Liver (tissue), 9 donors: ENCODE measurements around the gene CAMK1D. TPM values are rescaled to one million over a fixed set of nuclear protein-coding genes. Genes with fewer than 3 reads are reported as not detected.

Experiments used
- DNase-seq: peaks from one replicate; pipeline ENCODE4 v3.0.0-alpha.2; 2017; ENCODE audit warnings: low spot score
- H3K27ac ChIP-seq, 2 donors: one replicate each; pipeline ENCODE4 v1.7.0; 2013; ENCODE audit warnings: inconsistent platforms in 2 of 2, low read length in 2 of 2, control low read depth in 1 of 2, low read depth in 1 of 2, mild to moderate bottlenecking in 1 of 2
- H3K27me3 ChIP-seq, 4 donors: one replicate each; pipeline versions ENCODE4 v1.6.1 to v1.7.0; 2013; ENCODE audit warnings: low read length in 3 of 4, inconsistent platforms in 1 of 4, mild to moderate bottlenecking in 1 of 4, moderate library complexity in 1 of 4; ENCODE audit not compliant: control insufficient read depth in 4 of 4, insufficient read depth in 4 of 4
- H3K36me3 ChIP-seq, 4 donors: one replicate each; pipeline versions ENCODE4 v1.6.1 to v1.7.0; 2013; ENCODE audit warnings: low read length in 3 of 4, mild to moderate bottlenecking in 3 of 4, low read depth in 1 of 4, moderate library complexity in 1 of 4; ENCODE audit not compliant: control insufficient read depth in 4 of 4, insufficient read depth in 3 of 4
- H3K4me1 ChIP-seq, 4 donors: one replicate each; pipeline versions ENCODE4 v1.6.1 to v1.7.0; 2013; ENCODE audit warnings: low read length in 3 of 4, mild to moderate bottlenecking in 3 of 4, moderate library complexity in 1 of 4; ENCODE audit not compliant: control insufficient read depth in 4 of 4, insufficient read depth in 4 of 4
- H3K4me3 ChIP-seq, 3 donors: one replicate each; pipeline versions ENCODE4 v1.6.1 to v1.7.0; 2013; ENCODE audit warnings: low read length in 3 of 3, control low read depth in 1 of 3, low read depth in 1 of 3, mild to moderate bottlenecking in 1 of 3
- H3K9ac ChIP-seq, 2 donors: one replicate each; pipeline ENCODE4 v1.7.0; 2013; ENCODE audit warnings: low read length in 2 of 2, mild to moderate bottlenecking in 2 of 2, moderate library complexity in 2 of 2, control low read depth in 1 of 2, low read depth in 1 of 2
- H3K9me3 ChIP-seq, 4 donors: one replicate each; pipeline versions ENCODE4 v1.6.1 to v1.7.0; 2013; ENCODE audit warnings: low read length in 3 of 4; ENCODE audit not compliant: control insufficient read depth in 4 of 4
- EGR1 ChIP-seq, 2 donors: IDR thresholded peaks; 2 replicates each; pipeline ENCODE4 v1.6.1; 2016 to 2018; ENCODE audit warnings: antibody characterized with exemption in 2 of 2, low read depth in 2 of 2
- FOXA1 ChIP-seq: IDR thresholded peaks from 2 replicates; pipeline ENCODE4 v1.6.1; 2016; ENCODE audit warnings: antibody characterized with exemption
- FOXA2 ChIP-seq: IDR thresholded peaks from 2 replicates; pipeline ENCODE4 v1.6.1; 2016; ENCODE audit warnings: antibody characterized with exemption
- GABPA ChIP-seq, 2 donors: IDR thresholded peaks in 1 of 2; conservative IDR thresholded peaks in 1 of 2; 2 replicates each; pipeline ENCODE4 v1.6.1; 2016; ENCODE audit warnings: antibody characterized with exemption in 2 of 2, mild to moderate bottlenecking in 1 of 2, moderate library complexity in 1 of 2
- HNF4A ChIP-seq, 2 donors: conservative IDR thresholded peaks; 2 replicates each; pipeline ENCODE4 v1.6.1; 2016; ENCODE audit warnings: antibody characterized with exemption in 2 of 2, mild to moderate bottlenecking in 2 of 2
- HNF4G ChIP-seq: IDR thresholded peaks from 2 replicates; pipeline ENCODE4 v1.6.1; 2016; ENCODE audit warnings: antibody characterized with exemption
- JUND ChIP-seq, 2 donors: IDR thresholded peaks; 2 replicates each; pipeline ENCODE4 v1.6.1; 2016; ENCODE audit warnings: antibody characterized with exemption in 2 of 2
- NR2F2 ChIP-seq: IDR thresholded peaks from 2 replicates; pipeline ENCODE4 v1.6.1; 2016; ENCODE audit warnings: antibody characterized with exemption
- RAD21 ChIP-seq, 2 donors: IDR thresholded peaks; 2 replicates each; pipeline ENCODE4 v1.6.1; 2016; ENCODE audit warnings: antibody characterized with exemption in 2 of 2, mild to moderate bottlenecking in 2 of 2
- RXRA ChIP-seq, 2 donors: IDR thresholded peaks; 2 replicates each; pipeline ENCODE4 v1.6.1; 2017 to 2018; ENCODE audit warnings: antibody characterized with exemption in 2 of 2, mild to moderate bottlenecking in 1 of 2
- SP1 ChIP-seq: IDR thresholded peaks from 2 replicates; pipeline ENCODE4 v1.6.1; 2018; ENCODE audit warnings: antibody characterized with exemption, mild to moderate bottlenecking
- TAF1 ChIP-seq: conservative IDR thresholded peaks from 2 replicates; pipeline ENCODE4 v1.6.1; 2016; ENCODE audit warnings: antibody characterized with exemption, mild to moderate bottlenecking
- YY1 ChIP-seq: IDR thresholded peaks from 2 replicates; pipeline ENCODE4 v1.6.1; 2016; ENCODE audit warnings: antibody characterized with exemption, mild to moderate bottlenecking
- WGBS: extraction: QIAGEN DNeasy Blood & Tissue Kit; methylation state at CpG from one replicate; pipeline ENCODE4 v1.1.7; 2013; 5-methylcytosine and 5-hydroxymethylcytosine counted together
- polyA plus RNA-seq, 2 donors: library from polyadenylated mRNA; stranded (reverse) in 1 of 2; unstranded in 1 of 2; fragments of 200-250 nt in 1 of 2; fragments of >200 nt in 1 of 2; fragmentation: Nextera tagmentation in 1 of 2; extraction: Ambion mirVana in 1 of 2; gene quantifications; one replicate each; pipeline versions ENCODE4 v1.2.1 to v1.2.3, GENCODE V29; 2013 to 2015
- total RNA-seq, 2 donors: library from RNA; depleted of rRNA; stranded (reverse); fragments of >200 nt; gene quantifications; one replicate each; pipeline ENCODE4 v1.2.3, GENCODE V29; 2014
- TF ChIP-seq, protein P1 (sequence below): IDR thresholded peaks from 2 replicates; pipeline ENCODE4 v1.6.1; 2016; ENCODE audit warnings: antibody characterized with exemption, mild to moderate bottlenecking
- TF ChIP-seq, protein P2 (sequence below): fragments of 150-350 bp; IDR thresholded peaks from 2 replicates; pipeline ENCODE4 v1.5.1; 2017; ENCODE audit warnings: improper control_type of control experiment, low read depth, low read length; ENCODE audit not compliant: missing input control
- TF ChIP-seq, protein P3 (sequence below): IDR thresholded peaks from 2 replicates; pipeline ENCODE4 v1.6.1; 2016; ENCODE audit warnings: antibody characterized with exemption
- TF ChIP-seq, protein P4 (sequence below): IDR thresholded peaks from 2 replicates; pipeline ENCODE4 v1.6.1; 2016; ENCODE audit warnings: antibody characterized with exemption
- donor health status: healthy.
- donor health status: healthy.
- donor health status: healthy.
- donor health status: healthy.
- donor health status: healthy.

CAMK1D gene
- total and polyA plus RNA-seq, 4 donors = 2.7 to 10.1 (median 4.2) TPM

DNA sequence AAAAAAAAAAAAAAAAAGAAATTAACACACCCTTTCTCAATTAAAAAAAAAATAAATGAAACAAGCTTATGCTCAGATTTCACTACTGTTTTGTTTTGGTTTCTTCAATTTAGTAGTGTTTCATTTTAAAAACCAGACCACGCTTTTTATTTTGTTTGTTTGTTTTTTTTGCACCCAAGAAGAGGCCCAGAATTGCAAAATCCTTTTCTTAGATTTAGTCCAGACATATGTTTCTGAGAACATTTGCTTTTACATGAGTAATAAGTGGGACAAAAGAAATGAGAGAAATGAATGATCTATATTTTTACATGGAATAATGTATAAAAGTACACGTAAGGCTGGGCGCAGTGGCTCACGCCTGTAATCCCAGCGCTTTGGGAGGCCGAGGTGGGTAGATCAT is 34.5 kb upstream of the CAMK1D start:
- Histone ChIP-seq H3K4me3 (no peak overlapping the region), H3K36me3 (no peaks in the 10 kb centered on the region), H3K4me1 (no peaks in the 10 kb centered on the region), H3K27me3 (no peaks in the 10 kb centered on the region), H3K27ac (no peak overlapping the region), H3K9me3 (no peaks in the 10 kb centered on the region), H3K9ac (no peak overlapping the region)
- DNase-seq = no peak
- TF ChIP-seq HNF4A (conservative IDR thresholded peaks at IDR 0.05) (no peak), FOXA2 (no peak), YY1 (no peak), RXRA (IDR thresholded peaks at IDR 0.05) (no peak), RAD21 (IDR thresholded peaks at IDR 0.05) (no peak), GABPA (IDR thresholded peaks at IDR 0.05 in 1 of 2, conservative IDR thresholded peaks at IDR 0.05 in 1 of 2) (no peak), HNF4G (no peak), EGR1 (IDR thresholded peaks at IDR 0.05; ENCODE audit: low read depth in 2 of 2) (no peak), SP1 (no peak)
- TF ChIP-seq, protein P1, sequence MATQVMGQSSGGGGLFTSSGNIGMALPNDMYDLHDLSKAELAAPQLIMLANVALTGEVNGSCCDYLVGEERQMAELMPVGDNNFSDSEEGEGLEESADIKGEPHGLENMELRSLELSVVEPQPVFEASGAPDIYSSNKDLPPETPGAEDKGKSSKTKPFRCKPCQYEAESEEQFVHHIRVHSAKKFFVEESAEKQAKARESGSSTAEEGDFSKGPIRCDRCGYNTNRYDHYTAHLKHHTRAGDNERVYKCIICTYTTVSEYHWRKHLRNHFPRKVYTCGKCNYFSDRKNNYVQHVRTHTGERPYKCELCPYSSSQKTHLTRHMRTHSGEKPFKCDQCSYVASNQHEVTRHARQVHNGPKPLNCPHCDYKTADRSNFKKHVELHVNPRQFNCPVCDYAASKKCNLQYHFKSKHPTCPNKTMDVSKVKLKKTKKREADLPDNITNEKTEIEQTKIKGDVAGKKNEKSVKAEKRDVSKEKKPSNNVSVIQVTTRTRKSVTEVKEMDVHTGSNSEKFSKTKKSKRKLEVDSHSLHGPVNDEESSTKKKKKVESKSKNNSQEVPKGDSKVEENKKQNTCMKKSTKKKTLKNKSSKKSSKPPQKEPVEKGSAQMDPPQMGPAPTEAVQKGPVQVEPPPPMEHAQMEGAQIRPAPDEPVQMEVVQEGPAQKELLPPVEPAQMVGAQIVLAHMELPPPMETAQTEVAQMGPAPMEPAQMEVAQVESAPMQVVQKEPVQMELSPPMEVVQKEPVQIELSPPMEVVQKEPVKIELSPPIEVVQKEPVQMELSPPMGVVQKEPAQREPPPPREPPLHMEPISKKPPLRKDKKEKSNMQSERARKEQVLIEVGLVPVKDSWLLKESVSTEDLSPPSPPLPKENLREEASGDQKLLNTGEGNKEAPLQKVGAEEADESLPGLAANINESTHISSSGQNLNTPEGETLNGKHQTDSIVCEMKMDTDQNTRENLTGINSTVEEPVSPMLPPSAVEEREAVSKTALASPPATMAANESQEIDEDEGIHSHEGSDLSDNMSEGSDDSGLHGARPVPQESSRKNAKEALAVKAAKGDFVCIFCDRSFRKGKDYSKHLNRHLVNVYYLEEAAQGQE = no peak
- TF ChIP-seq, protein P2, sequence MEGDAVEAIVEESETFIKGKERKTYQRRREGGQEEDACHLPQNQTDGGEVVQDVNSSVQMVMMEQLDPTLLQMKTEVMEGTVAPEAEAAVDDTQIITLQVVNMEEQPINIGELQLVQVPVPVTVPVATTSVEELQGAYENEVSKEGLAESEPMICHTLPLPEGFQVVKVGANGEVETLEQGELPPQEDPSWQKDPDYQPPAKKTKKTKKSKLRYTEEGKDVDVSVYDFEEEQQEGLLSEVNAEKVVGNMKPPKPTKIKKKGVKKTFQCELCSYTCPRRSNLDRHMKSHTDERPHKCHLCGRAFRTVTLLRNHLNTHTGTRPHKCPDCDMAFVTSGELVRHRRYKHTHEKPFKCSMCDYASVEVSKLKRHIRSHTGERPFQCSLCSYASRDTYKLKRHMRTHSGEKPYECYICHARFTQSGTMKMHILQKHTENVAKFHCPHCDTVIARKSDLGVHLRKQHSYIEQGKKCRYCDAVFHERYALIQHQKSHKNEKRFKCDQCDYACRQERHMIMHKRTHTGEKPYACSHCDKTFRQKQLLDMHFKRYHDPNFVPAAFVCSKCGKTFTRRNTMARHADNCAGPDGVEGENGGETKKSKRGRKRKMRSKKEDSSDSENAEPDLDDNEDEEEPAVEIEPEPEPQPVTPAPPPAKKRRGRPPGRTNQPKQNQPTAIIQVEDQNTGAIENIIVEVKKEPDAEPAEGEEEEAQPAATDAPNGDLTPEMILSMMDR = no peak
- WGBS = 90% methylated on average over 6 of the region's 6 CpGs

DNA sequence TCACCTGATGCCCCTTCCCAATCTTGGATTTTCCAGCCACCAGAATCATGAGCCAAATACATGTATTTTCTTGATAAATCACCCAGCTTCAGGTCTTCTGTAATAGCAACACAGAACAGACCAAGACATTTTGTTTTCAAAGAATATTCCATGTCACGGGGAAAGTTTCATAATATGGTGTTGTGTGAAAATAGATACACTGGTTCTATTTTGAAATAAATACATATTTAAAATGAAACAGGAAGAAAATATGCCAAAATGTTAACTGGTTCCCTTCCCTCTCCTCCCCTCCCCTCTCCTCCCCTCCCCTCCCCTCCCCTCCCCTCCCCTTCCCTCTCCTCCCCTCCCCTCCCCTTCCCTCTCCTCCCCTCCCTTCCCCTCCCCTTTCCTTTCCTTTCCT is 30.3 kb upstream of the CAMK1D start:
- Histone ChIP-seq H3K4me1 (peaks cover 4 to 19% (median 13%) of the 10 kb centered on the region in 4 donors), H3K36me3 (no peaks in the 10 kb centered on the region), H3K9ac (no peak overlapping the region), H3K27me3 (no peaks in the 10 kb centered on the region), H3K4me3 (no peak overlapping the region), H3K9me3 (no peaks in the 10 kb centered on the region), H3K27ac (no peak overlapping the region)
- 85% methylated on average over 1 of the region's 1 CpG for WGBS
- TF ChIP-seq, protein P3, sequence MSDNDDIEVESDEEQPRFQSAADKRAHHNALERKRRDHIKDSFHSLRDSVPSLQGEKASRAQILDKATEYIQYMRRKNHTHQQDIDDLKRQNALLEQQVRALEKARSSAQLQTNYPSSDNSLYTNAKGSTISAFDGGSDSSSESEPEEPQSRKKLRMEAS = no peak
- no peak for TF ChIP-seq JUND (IDR thresholded peaks at IDR 0.05)
- TF ChIP-seq EGR1 (IDR thresholded peaks at IDR 0.05; ENCODE audit: low read depth in 2 of 2) = no peak
- TF ChIP-seq TAF1 = no peak
- TF ChIP-seq HNF4G = no peak
- no peak for TF ChIP-seq RAD21 (IDR thresholded peaks at IDR 0.05)
- TF ChIP-seq, protein P2 = no peak
- TF ChIP-seq FOXA1 = no peak
- TF ChIP-seq SP1 = no peak
- TF ChIP-seq, protein P4, sequence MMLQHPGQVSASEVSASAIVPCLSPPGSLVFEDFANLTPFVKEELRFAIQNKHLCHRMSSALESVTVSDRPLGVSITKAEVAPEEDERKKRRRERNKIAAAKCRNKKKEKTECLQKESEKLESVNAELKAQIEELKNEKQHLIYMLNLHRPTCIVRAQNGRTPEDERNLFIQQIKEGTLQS = no peak
- no peak for TF ChIP-seq HNF4A (conservative IDR thresholded peaks at IDR 0.05)
- no peak for TF ChIP-seq NR2F2
- no peak for TF ChIP-seq FOXA2
- DNase-seq = no peak
